Hippocampal formation (tissue), 2 donors: Measurements from ENCODE around the gene RTF2.
"Not testable (repeated sequence)": the region's sequence is repeated elsewhere in the genome, so short reads cannot be mapped to it uniquely, and the experiment has no call there.

Experiments
- DNase-seq, 2 donors: peaks; one replicate each; lab custom pipeline; 2025; lab: John Stamatoyannopoulos, UW

RTF2 gene

GRCh38 chr20:56551571-56551970, 83.1 kb downstream of the RTF2 start:
- DNase-seq: peak in 1 of 2 donors; percentile 1

DNA sequence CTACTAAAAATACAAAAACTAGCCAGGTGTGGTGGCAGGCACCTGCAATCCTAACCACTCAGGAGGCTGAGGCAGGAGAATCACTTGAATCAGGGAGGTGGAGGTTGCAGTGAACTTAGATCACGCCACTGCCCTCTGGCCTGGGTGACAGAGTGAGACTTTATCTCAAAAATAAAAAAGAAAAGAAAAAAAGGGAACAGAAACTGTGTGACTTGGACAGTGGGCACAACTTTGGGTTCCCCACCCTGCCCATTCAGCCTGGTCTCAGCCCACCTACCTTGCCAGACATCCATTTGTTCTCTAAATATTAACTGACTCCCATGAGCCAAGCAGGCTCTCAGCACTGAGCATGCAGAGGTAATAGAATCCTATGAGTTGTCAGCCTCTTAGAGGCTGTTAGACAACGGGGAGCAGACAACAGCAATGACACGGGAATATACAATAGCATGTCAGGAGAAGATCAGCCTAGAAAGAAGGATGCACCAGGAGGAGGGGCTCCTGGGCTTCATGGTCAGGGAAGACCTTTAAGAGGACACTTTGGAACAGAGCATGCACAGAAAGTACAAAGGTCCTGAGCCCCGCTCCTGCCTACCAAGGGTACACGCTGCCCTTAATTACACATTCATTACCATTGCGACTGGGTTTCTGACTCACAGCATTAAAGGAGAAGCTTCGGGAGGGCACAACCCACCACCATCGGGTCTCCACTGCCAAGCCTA, 84.6 kb downstream of the RTF2 start:
- DNase-seq: no peak

DNA sequence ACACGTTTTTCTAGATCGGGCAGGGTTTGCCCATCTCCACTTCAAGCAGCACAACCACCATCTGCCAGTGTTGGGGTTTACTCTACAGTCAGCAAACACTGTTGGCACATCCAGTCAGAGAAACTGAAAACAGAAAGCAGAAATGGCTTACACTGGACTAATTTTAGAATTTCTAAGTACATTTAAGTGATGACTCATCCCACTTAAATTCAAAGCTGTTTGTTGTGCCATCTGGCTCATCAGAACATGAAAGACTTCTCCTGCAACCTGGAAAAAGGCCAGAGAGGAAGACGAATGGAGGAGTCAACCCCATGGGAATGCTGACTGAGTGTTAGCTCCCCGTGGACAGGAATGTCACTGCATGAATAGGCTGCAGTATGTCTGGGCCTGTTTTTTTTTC, 86.4 kb downstream of the RTF2 start:
- DNase-seq: peak; percentile 16 to 67

DNA sequence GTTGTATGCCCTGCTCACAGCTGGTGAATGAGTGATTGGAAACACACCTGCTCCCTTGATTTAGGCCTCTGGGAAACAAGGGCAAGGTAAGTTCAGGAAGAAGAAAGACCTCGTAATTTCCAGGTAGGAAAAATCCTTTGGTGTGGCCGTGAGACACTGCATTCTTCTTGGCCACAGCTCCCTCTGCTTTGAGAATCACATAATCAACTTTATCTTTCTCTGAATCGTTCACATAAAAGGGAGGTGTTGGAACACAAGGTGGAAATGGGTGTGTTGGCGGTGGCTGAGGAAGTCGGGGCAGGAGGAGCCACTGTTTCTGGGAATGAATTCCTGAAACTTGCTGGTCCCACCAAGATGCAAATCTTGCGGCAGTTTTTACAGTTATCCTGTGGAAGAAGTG, 90.5 kb downstream of the RTF2 start:
- no peak for DNase-seq

DNA sequence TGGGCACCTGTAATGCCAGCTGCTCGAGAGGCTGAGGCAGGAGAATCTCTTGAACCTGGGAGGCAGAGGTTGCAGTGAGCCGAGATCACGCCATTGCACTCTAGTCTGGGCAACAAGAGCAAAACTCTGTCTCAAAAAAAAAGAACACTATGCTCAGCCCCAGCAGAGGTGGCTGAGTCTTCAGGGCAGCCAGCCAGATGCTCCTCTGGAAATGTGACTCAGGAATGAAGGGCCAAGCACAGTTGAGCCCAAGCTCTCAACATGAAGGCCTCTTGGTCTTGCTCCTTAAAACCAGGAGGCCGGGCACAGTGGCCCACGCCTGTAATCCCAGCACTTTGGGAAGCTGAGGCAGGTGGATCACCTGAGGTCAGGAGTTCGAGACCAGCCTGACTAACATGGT, 96.1 kb downstream of the RTF2 start:
- not testable (repeated sequence) for DNase-seq

GRCh38 chr20:56565511-56565910, 97.1 kb downstream of the RTF2 start:
- DNase-seq: no peak

GRCh38 chr20:56566621-56567020, 98.2 kb downstream of the RTF2 start:
- no peak for DNase-seq
